ENCODE measurements around the gene PPP2R2B.
"Not testable (repeated sequence)": the region's sequence is repeated elsewhere in the genome, so short reads cannot be mapped to it uniquely, and the experiment has no call there.

Gene PPP2R2B

DNA sequence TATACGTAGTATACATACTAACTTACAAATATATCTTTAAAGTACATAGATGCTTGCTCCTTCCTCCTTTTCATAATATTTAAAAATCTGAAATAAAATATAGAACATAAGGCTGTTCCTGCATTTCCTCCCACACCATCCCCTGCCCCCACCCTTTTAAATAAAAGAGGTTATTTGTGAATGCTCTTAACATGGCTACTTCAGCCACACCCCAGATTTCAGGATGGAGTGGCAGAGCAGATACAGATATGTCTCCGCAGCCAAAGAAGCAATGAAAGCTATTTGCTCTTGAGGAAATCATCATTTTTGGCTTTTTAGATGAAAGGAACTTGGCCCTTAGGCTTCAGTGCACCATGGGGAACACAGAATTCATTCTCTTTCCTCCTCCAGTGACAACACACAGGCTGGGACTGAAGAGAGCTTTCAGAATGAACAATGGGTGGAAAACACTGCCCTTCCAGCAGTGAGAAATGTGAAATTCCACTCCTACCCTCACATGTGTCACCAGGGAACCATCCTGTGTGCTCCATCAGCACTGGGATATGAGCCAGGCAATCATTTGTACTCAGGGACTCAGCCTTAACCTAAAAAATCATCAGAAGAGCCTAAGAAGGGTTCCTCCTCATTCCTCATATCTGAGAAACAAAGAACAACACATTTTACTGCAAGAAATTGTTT lies 134.3 kb downstream of the PPP2R2B start:
- no peak for DNase-seq (ENCODE audit: low spot score)

DNA sequence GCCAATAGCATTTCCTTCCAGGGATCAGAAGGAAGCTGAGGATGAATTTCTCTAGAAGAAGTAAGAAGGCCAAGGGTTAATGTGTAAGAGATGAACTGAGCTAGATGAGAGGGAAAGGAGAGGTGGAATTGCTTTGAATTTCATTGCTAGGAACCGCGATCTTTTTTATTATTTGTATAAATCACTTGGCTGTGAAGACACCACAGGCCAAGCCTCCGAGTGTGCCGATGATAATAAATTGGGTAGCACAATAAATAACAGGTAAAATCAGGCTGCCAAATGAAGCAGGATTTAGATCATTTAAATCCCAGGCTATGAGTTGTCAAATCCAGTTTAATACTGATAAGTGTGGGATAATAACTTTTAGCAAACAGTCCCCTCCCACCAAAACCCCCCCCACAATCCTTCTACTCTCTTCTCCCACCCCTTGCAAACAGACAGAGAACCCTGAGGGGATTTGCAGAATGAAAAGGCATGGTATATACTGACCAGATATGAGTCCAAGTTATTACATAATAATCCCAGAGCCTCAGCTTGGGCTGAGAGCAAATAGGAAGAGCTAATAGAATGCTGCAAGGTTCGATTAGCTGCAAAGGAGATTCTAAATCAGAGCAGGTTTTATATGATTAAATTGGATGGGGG lies 143.5 kb downstream of the PPP2R2B start:
- no peak for DNase-seq (ENCODE audit: low spot score)

DNA sequence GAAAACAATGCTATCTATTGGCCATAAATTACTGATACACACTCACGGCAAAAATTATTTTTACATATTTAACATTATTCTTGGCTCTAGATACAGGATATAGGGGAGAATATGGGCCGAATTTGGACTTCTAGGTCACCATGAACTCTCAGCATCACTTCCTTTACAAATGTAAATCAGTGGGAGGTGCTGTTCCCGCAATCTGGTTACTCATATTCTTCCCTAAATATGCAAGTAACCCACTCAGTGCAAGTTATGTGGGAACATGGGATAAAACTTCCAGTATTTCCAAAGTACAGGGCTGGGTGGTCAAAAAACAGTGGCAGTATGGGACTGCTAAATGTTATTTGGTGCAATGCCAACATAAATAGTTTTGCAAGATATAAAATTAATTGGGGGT lies 145.6 kb downstream of the PPP2R2B start:
- no peak for DNase-seq (ENCODE audit: low spot score)

DNA sequence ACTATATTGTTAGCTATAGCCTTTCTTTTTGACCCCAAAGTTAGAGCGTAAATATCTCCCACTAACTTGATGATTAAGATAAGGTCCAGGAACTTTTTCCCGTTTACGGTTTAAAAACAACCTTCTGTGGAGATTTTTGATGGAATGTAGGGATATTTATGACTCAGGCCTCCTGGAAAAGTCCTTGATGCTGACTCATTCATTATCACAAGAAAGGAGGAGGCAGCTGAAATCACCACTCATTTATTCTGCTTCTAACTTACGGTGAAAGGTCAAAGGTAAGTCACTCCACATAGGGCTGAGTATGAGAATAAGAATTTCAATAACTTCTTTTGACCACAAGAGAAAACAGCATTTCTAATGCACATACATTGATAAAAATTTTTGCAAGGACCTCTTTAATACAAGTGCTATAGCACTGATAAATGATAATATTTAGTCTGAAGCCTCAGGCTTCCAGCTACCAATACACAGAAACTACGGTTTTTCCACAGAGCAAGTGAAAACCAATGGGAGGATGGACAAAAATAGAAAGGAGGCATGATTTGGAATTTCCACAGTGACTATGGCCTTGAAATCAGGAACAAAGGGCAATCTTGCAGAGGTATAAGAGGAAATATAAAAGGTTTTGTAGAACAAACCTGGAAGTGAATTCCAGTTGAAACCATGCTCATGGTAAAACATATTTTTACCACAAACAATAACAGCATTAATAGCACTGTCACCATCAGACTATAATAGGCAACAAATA lies 146.5 kb downstream of the PPP2R2B start:
- DNase-seq (ENCODE audit: low spot score): no peak

DNA sequence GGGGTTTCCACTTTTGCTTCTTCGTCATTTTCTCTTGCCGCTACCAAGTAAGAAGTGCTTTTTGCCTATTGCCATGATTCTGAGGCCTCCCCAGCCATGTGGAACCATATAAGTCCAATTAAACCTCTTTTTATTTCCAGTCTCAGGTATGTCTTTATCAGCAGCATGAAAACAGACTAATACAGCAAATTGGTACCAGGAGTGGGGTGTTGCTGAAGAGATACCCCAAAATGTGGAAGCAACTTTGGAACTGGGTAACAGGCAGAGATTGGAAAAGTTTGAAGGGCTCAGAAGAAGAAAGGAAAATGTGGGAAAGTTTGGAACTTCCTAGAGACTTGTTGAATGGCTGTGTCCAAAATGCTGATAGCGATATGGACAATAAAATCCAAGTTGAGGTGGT lies 149.8 kb downstream of the PPP2R2B start:
- DNase-seq (ENCODE audit: low spot score): not testable (repeated sequence)

DNA sequence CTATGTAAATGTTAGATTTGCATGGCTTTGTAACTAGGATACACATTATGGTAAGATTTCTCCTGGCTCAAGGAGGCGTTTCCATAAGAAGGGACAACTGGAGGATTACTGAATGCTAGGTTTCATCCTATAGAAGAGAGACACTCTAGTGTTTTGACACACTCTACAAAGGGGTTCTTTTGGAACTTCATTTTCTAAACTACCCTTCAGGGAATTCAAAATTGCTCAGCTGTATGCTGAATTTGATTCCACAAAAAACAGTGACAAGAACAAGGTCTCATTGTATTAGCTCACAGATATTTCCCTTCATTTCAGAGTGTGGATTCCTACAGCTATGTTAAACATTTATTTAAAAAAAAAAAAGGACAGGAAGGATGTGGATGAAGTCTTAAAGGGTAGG lies 151.7 kb downstream of the PPP2R2B start:
- no peak for DNase-seq (ENCODE audit: low spot score)

DNA sequence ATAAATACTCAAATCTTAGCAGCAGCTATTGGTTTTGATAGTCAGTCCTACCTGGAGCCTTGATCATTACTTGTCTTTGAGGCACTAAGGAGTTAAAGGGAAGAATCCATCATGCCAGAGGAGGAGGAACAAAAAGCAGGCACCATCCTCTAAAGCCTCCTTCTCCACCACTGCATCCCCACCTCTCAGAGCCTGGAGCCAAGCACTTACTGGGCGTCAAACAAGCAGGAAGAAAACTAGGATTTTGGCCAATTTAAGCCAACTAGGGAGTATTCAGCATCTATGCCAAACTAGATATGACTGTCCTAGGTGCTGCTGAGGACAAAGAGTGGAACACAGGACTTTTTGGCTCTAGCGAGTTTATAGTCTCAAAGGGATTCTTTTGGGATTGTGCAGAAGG lies 152.5 kb downstream of the PPP2R2B start:
- no peak for DNase-seq (ENCODE audit: low spot score)

DNA sequence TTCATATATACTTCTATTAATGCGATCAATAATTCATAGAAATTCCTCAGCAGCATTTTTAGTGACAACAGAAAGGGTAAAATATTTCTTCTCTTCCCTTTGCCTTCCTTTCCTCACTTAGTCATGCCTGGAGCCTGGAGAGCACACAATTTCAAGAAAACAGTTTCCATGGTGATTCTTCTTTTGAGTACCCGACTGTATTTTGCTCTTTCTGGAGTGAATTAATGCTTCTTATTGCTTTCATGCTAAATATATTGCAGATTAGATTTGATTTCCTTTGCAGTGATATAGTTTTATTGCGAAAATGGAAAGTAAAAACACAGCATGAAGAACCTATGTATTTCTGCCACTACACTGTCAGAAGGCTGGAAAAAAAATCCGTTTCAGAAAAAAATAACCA lies 153.5 kb downstream of the PPP2R2B start:
- no peak for DNase-seq (ENCODE audit: low spot score)

DNA sequence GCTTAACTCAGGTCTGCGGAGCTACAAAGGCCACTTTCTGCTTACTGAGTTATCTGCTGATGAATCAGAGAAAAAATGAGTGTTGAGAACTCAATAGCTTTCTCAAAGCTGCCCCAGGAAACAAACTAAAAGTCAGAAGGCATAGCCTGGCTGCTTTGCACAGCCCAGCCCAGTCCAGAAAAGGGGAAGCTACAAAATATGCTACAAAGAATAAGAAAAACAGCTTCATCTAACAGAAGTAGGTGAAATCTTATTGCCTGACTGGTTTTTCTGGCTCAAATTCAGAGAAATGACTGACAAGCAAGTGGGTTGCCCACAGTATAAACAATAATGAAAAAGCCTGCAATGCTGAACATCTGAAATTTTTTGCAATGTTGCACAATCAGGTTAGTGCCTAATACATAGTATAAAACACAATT lies 156.2 kb downstream of the PPP2R2B start:
- no peak for DNase-seq (ENCODE audit: low spot score)

DNA sequence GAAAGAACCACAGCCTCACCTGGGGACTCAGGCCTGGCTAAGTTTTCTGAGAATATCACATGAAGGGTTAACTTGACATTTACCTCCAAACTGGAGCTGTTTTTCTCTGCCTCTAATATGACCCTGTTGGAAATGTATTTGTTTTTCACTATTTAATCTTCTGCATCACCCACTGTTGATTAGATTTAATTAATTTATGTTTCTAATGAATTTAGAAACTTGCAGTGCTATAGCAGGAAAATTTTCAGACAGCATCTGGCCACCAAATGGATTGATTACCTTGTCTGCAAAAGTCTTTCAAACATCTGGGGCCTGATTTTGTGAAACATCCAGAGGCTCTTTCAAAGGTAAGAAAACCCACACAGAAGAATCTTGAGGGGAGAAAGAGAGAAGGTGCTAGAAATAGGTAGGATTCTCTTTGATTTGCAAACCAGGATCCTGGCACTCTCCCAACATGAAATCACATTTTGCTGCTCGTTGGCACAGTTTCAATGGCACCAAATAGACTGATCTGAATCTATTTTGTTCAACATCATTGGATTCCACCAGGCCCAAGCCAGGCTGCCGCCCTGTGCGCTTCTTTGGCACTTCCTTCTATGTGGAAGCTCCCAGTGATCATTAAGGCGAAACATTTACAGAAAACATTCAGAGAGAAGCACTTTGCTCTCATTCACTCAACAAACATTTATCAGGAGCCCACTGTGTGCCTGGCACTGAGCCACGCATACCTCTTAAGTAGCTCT lies 157.3 kb downstream of the PPP2R2B start:
- no peak for DNase-seq (ENCODE audit: low spot score)

DNA sequence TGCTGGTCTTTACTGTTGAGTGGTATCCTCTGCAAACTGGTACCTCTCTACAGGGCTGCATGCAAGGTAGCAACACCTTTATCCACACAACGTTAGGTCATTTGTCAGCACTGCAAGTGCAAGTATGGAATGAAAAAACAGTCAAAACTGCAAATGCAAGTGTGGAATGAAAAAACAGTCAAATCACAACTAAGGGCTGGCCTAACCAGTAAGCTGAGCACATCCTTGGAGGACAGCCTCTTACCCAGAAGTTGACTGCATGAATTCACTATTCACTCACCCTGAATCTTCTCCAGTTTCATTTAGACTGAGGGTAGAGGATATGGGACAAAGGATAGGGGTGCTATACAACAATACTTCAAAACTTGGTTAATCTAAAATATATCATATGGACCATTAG lies 158.4 kb downstream of the PPP2R2B start:
- DNase-seq (ENCODE audit: low spot score): peak; percentile 43

DNA sequence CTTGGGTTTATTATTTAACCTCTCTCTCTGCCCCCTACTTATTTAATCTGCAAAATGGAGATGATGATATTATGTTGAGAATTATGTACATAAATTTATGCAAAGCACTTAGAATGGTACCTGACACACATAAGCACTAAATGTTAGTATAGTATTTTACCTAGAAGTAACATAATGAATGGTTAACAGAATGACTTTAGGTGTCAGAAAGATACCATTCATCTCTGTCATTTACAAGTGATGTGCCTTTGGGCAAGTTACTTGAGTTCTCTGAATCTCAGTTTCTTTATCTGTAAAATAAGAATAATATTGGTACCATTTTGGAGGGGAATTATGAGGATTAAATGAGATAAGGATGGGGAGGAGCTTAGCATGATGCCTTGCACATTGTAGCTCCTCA lies 159.4 kb downstream of the PPP2R2B start:
- no peak for DNase-seq (ENCODE audit: low spot score)

DNA sequence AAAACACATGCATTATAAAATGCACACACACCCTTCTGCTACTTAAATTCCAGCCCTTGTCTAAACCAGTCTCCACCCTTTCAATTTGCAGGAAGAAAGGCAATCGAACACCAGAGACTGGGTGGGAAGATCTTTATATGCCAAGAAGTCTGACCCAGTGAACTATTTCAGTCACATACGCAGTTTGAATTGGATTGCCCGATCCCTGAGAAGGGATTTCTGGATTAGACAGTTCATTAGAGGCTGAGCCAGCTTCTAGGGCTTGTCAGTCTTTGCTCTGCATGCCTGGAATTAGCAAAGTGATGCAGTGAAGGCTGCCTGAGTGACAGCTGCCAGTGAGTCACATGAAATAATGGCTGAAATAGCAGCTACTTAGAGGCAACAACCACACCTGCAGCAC lies 159.9 kb downstream of the PPP2R2B start:
- no peak for DNase-seq (ENCODE audit: low spot score)

DNA sequence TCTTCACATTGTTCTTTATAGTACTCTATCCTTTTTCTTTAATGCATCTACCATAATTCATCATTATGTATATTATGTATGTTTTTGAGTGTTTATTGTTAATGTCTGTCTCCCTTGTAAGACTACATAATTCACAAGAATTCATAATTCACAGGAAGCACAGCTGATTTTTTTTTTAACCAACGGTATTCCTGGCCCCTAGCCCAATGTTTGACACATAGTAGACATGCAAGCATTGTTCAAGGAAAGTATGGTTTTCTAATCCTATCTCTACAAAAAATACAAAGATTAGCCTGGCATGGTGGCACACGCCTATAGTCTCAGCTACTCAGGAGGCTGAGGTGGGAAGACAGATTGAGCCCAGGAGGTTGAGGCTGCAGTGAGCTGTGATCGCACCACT lies 160.6 kb downstream of the PPP2R2B start:
- no peak for DNase-seq (ENCODE audit: low spot score)

DNA sequence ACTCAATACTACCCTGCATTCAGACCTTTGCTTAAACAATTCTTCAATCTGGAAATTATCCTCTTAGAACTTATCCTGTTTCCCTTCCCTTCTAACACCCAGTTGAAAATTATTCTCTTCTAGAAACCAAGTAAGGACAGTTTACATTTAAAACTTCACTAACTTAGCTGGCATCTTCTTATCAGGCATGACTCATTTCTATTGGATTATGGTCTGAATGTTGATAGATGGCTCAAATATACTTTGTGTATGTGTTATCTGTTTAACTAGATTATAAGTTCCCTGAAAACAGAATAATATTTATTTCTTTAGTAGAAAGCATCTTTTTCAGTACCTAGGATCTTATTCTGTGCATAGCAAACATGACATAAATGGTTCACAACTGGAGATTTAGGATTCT lies 161.9 kb downstream of the PPP2R2B start:
- DNase-seq (ENCODE audit: low spot score): no peak

DNA sequence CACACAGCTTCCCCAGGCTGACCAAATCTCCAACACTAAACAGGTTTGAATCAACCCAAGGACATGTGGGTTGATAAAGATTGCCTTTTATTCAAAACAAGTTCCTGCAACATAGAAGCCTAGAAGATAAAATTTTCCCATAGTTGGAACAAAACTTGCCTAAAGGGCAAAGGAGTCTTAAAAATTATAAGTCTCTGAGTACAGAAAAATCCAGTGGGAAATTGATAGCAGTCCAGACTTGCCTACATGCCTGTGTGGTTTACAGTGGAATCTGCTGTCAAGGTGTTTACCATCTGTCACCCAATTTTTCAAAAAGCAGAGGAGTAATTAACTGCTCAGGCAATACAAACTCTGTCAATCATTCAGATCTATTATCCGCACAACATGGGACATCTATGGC lies 168.2 kb downstream of the PPP2R2B start:
- DNase-seq (ENCODE audit: low spot score): no peak

DNA sequence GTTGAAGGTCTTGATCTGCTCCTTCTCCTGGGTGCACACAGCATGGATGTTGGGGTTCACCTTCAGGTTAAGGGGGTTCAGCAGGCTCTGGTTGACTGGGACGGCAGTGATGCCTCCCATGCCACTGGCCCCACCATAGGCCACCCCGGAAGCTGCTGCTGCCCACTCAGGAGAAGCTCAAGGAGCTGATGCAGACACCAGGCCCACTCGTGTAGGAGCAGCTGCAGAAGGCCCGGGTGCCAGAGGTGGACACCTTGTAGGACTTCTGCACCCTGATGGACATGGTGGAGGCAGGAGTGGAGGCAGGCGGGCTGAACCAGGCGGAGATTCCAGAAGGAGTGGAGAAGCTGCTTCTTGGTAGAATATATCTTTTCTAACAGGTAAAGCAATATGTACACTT lies 171.2 kb downstream of the PPP2R2B start:
- no peak for DNase-seq (ENCODE audit: low spot score)

DNA sequence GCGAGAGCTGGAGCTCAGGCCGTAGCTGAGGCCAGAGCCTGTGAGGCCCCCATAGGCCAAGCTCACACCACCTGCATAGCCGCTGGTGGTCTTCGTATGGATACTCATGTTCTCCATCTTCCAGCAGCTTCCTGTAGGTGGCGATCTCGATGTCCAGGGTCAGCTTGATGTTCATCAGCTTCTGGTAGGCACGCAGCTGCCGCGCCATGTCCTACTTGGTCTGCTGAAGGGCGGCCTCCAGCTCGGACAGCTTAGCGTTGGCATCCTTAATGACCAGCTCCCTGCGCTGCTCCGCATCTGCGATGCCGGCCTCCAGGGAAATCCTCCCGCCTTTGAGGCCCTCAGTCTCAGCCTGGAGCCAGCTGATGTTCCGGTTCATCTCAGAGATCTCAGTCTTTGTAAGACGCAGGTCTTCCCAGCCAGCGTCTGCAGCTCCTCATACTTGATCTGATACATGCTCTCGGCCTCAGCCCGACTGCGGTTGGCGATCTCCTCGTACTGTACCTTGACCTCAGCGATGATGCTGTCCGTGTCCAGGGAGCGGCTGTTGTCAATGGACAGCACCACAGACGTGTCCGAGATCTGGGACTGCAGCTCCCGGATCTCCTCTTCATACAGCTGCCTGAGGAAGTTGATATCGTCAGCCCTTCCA lies 172.1 kb downstream of the PPP2R2B start:
- no peak for DNase-seq (ENCODE audit: low spot score)

DNA sequence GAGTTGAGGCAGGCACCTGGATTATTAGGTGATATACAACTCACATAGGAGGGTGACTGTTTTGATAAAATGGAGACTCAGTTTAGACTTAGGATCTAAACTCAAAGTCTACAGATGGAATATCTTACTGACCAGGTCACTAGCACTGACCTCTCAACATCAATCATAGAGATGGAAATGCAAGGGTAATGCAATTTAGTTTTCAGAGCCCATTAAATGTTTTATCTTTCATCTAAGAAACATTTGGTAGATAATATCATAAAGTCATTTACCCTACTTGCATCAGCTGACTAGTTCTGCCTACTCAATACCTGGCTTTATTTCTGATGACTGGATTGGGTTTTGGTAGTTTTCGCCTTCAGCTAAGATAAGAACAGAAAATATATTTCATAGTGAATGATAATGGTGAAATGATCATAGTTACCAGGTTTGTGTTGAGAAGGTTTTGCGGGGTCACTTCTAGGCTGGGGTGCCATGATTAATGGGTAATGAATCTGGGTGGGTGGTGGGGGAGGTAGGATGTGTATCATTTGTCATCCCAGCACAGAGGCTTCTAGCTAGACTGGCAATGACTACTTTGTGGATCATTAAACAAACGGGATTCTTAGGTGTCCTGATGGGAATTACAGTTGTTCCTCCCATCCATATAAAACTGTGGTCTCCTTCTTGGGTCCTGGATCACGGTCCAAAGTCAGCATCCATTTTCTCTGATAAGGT lies 173.4 kb downstream of the PPP2R2B start:
- no peak for DNase-seq (ENCODE audit: low spot score)

DNA sequence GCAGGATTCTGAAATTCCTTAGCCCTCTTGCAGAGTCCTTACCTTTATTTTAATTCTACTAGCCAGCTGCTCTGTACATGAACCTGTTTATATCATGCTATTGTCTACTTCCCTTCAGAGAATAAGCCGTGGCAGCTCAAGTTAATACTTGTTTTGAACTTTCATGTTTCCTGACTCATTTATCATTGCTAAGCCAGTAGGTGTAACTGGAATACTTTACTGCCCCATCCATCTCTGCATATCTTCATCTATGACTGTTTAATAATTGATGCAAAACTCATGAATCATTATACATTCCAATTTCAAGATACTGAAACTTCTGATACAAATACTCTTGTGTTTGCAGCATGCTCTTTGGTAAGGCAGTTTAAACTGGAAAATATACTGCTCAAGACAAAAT lies 174.7 kb downstream of the PPP2R2B start:
- DNase-seq (ENCODE audit: low spot score): no peak

DNA sequence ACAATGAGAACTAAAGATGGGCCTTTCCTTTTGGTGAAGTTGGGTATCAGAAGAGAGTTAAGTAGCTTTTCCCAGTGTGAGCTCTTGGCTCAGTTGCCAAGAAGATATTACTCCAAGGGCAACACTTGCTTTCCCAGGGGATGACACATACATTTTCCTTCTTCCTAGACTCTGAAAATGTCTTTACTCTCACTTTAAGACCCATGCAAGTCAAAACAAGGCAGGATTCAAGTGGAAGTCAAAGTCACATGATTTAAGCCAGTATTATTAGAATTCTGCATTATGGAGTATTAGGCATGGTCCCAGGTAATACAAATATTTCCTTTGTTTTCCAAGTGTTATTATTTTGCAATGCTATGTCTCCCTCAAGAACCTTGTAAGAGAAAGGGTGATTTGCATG lies 175.1 kb downstream of the PPP2R2B start:
- DNase-seq (ENCODE audit: low spot score): no peak
